GM18511 (cell line): ENCODE measurements around the gene PAPLN.

Source experiments
- ATAC-seq: cut with Tn5 transposase; IDR thresholded peaks from one replicate; pipeline ENCODE4 v1.9.1; 2021; ENCODE audit warnings: mild to moderate bottlenecking, moderate library complexity; ENCODE audit not compliant: unreplicated experiment

Gene PAPLN

DNA sequence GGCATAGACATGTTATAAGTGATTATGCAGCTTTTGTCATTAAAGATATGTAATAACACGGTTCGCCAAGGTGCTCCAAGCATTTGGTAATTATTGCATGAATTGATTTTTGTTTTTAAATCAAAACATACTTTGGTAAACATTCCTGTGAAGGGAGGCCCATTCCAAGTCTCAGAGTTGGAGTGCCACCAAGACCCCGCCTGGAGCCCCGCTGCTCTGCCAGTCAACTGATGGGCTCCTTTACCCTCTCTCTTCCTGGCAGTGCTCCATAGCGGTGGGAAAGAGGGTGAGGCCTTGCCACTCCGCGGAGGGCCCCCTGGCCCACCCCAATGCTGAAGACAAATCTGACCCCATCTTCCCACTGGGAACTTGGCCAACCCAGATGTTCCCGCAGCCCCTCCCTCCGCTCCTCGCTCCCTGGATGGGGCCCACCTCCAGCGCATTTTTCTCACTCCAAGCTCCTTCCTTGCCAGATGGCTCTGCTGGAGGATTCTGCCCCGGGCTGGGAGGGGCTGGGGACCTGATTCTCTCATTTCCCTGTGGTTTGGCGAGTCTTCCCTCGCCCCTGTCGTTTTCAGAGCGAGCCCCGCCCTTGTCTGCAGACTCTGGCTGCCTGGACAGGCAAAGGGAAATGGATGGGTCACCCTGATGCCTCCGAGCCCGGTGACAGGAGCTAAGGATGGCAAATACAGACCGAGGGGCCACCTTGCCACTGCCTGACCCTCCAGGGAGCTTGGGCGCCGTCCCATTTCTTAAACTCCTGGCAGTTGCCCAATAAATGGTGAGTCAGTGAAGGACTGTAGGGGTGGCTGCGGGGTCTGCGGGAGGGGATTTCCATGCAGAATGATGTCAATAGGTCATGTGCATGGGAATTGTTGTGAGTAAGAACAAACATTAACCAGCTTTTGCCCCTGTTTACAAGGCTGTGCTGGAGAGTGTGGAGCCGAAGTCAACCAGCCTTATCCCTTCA lies 9.2 kb upstream of the PAPLN start:
- ATAC-seq: no peak

DNA sequence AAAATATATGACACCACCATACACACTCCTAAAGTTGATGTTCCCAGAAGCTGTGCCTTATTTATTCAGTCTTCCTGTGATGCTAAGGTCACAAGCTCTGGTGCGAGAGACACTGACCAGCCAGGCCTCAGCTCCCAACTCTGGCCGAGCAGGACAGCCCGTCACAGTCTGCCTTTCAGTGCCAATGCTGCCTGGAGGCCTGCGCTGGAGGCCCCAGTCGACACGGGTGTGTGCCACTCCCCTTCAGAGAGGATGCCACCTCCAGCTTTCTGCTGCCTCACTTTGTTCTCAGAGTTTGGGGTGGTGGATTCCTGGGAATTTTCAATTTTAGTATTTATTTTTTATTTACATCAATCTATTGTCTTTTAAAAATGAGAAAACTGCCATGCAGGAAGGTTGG lies 7.3 kb upstream of the PAPLN start:
- ATAC-seq: no peak

DNA sequence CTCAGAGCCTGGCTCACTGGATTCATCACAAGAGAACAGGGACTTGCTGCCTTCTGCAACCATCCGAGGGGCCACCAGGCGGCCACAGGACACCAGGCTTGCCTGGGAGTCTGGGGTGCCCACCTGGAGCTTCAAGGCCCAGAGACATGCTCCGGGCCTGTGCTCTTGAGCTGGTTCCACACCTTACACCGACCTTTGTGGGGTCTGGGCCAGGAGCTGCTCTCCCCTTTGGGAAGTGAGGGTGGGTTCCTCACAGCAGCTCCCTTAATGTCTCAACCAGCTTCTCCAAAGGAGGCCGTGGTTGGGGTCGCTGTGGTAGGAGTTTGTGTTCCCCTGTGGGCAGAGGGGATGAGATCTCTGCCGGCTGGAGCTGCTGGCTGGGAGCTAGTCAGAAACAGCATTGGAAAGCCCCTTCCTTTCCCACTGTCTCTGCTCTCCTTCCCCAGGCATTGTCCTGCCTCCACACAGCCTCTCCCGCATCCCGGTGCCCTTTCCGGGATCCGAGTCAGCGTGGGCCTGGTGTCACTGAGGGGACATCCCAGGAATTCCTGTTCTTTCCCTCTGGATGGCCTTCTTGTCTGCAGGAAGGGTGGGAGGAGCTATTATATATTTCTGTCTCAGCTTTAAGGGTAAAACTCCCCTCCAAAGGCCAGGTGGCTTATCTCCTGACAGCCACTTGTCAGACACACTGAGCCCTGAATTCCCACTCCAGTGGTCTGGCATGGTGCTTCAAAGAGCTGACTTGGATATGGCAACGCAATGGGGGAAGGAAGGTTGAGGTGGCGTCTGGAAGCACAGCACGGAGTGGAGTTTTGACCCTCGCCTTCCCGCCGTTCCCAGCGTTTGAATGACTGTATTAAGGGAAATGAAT lies 5.1 kb upstream of the PAPLN start:
- ATAC-seq: no peak

- no peak for ATAC-seq
Observed at GRCh38 chr14:73232984-73233383, 4.3 kb upstream of the PAPLN start.

DNA sequence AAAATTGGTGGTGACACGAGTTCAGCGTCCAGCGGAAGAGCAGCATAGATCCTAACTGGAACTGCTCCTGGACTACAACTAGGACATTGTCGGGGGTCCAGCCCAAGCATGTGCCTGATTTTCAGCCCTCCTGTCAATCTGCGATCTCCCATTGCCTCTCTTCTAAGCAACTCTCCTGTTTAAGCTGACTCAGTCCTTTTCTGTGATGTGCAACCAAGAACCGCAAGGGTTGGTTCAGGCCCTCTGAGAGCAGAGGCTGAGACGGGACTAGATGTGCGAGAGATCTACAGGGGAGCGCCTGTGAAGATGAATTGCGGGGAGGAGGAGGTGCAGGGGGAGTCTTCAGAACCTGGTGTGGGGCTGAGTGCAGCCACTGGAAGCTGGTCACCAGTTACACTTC lies 3.7 kb upstream of the PAPLN start:
- ATAC-seq: no peak

- ATAC-seq: no peak
Observed at GRCh38 chr14:73234029-73234428, 3.3 kb upstream of the PAPLN start.

GRCh38 chr14:73234586-73235394 lies 2.5 kb upstream of the PAPLN start:
- no peak for ATAC-seq

DNA sequence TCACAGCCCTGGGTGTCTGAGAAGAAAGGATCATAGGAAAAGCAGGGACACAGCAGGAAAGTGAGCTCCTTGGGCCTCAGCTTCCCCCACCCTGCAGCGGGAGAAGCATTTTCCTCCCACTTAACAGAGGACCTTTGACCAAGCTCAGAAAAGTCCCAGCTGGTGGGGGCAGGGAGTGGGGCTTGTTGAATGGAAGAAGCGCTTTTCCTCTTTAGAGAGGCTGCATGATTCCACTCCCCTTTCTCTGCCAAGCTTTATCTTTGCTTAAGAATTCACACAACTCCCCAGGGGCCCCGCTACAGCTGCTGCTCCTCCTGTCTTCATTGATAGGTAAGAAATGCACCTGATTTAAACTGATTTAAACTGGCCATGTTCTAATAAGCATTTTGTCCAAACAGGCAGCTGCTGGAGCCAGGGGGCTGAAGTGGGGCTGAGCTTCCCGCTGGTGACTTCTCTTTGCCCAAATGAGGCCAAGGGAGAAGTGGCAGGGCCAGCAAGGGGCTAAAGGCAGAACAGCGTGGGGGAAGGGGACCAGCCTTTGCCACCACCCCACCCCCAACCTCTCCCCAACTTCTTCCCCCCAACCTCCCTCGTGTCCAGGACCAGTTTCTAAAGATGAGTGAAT lies 1.7 kb upstream of the PAPLN start:
- ATAC-seq: no peak

GRCh38 chr14:73236157-73236556 lies 1.1 kb upstream of the PAPLN start:
- ATAC-seq: no peak

- no peak for ATAC-seq
Observed at GRCh38 chr14:73236752-73237218, 521 bp upstream of the PAPLN start.

DNA sequence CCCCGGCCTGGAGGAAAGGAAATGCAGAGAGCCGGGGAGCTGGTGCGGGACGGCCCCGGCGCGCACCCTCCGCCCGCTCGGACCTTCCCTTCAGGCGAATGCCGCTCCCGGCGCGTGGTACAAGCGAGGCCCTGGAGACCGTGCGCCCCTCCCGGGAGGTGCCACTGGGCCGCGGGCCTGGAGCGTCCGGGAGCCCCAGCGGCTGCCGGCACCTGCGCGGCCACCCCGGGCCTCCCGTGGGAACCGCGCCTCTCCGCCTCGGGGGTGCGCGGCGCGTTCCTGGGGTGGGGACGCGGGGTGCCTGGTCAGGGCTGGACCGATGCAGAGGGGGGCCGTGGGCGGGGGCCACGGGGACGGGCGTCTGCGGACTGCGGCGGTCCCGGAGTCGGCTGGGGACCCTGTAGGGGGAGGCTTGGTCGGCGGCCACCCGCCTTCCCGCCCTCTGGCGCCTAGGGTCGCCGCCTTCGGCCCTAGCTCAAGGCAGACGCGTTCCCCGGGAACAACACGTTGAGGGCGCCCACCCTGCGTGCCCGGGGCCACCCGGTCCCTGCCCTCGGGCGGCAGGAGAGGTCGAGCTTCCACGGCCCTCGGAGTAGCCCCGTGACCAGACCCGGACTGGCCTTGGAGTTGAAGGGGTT lies 599 bp downstream of the PAPLN start:
- no peak for ATAC-seq

- ATAC-seq: no peak
Observed at GRCh38 chr14:73238424-73238852, 1.1 kb downstream of the PAPLN start.

- no peak for ATAC-seq
Observed at GRCh38 chr14:73238941-73239340, 1.6 kb downstream of the PAPLN start.

GRCh38 chr14:73239393-73240241 lies 2.3 kb downstream of the PAPLN start:
- ATAC-seq: no peak

- no peak for ATAC-seq
Observed at GRCh38 chr14:73240816-73241480, 3.6 kb downstream of the PAPLN start.

- ATAC-seq: no peak
Observed at GRCh38 chr14:73241481-73242165, 4.3 kb downstream of the PAPLN start.

DNA sequence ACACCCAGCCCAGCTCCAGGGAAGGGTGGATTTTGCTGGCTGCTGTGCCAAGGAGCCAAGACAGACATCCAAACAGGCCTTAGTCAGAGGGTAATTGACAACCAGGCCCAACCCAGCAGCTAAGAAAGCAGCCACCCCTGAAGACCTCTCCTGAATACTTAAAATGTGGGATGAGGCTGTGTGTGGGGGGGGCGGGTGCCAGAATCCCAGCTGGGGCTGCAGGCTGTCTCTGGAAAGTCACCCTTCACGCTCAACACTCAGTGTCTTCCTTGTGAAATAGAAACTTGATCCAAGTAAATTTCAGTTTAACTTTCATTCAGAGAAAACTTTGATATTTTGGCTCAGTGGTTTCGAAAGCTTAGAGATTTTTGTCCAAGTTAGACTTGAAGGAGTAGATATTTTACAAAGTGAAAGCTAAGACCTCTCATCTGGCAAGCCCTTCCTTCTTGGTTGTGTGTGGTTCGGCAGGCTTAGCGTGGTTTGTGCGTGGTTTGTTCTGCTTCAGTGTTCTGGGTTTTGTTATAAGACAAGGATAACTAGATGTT lies 5.1 kb downstream of the PAPLN start:
- no peak for ATAC-seq

GRCh38 chr14:73243341-73243740 lies 6.0 kb downstream of the PAPLN start:
- no peak for ATAC-seq
